HepG2 (cell line): ENCODE data around the gene TMEM198. TPM values are rescaled to one million over a fixed set of nuclear protein-coding genes. Genes with fewer than 3 reads are reported as not detected.

Experiments used
- ATAC-seq: fragments of 200-7000 bp; cut with Tn5 transposase; 3 replicates; pipeline ENCODE4 v1.9.1; 2020; ENCODE audit warnings: mild to moderate bottlenecking, moderate library complexity
- BruUV-seq: library from RNA; stranded (reverse); fragments of 400-500 nt; replicated peaks from 2 replicates; lab custom pipeline; 2021; lab: Mats Ljungman, UMichigan
- CTCF ChIA-PET: fragments of 300-600 bp; formaldehyde crosslinking; extraction: SDS; loops from one replicate; lab custom pipeline; 2021; ENCODE audit warnings: low total read pairs, inconsistent platforms, low intra/inter-chr PET ratio; lab: Yijun Ruan, JAX
- POLR2A ChIA-PET: fragments of 350-600 bp; sonication (Branson Sonifier 250); formaldehyde crosslinking; loops from one replicate; lab custom pipeline; 2020; ENCODE audit warnings: antibody characterized with exemption, inconsistent platforms; lab: Yijun Ruan, JAX
- DNase-seq: peaks from one replicate; pipeline ENCODE4 v3.0.0-alpha.2; 2015; ENCODE audit warnings: low spot score
- FAIRE-seq: peaks from 3 replicates; lab custom pipeline; 2011; peaks lifted over from hg19 to GRCh38; lab: Jason Lieb, UNC
- H2AFZ ChIP-seq: one replicate; pipeline ENCODE4 v1.6.1; 2011; ENCODE audit warnings: low read length, inconsistent platforms
- H3K27ac ChIP-seq: fragments of 300-600 bp; 3 replicates; pipeline ENCODE4 v1.8.0; 2011; ENCODE audit warnings: mixed run types, mild to moderate bottlenecking, mixed read lengths, low read length, inconsistent platforms; ENCODE audit not compliant: insufficient read depth; ENCODE audit errors: extremely low read length
- H3K27me3 ChIP-seq, 2 experiments: fragments of 200-600 bp in 1 of 2; 2 replicates in 1 of 2; 3 replicates in 1 of 2; pipeline versions ENCODE4 v1.6.0 to v1.8.0; 2011; ENCODE audit warnings: low read length in 2 of 2, mild to moderate bottlenecking in 2 of 2, moderate library complexity in 2 of 2, inconsistent platforms in 1 of 2; ENCODE audit not compliant: insufficient read depth in 2 of 2, control insufficient read depth in 1 of 2
- H3K36me3 ChIP-seq, 2 experiments: fragments of 200-600 bp in 1 of 2; replicated peaks in 1 of 2; 2 replicates in 1 of 2; 3 replicates in 1 of 2; pipeline versions ENCODE4 v1.5.1 to v1.8.0; 2011; ENCODE audit warnings: low read length in 2 of 2, inconsistent platforms in 1 of 2; ENCODE audit not compliant: insufficient read depth in 2 of 2, control insufficient read depth in 1 of 2
- H3K4me1 ChIP-seq: 2 replicates; pipeline ENCODE4 v1.5.1; 2012; ENCODE audit warnings: low read length, inconsistent platforms; ENCODE audit not compliant: insufficient read depth
- H3K4me2 ChIP-seq: 2 replicates; pipeline ENCODE4 v1.6.0; 2011; ENCODE audit warnings: low read depth, low read length, inconsistent platforms
- H3K4me3 ChIP-seq, 3 experiments: fragments of 200-600 bp in 1 of 3; sonication (generic), shearing (Covaris generic) in 1 of 3; replicated peaks in 1 of 3; 2 replicates each; pipeline ENCODE4 v1.5.1; 2011 to 2016; ENCODE audit warnings: low read length in 3 of 3, inconsistent platforms in 2 of 3, low read depth in 2 of 3, mild to moderate bottlenecking in 2 of 3, control low read depth in 1 of 3, mixed read lengths in 1 of 3; ENCODE audit not compliant: insufficient read depth in 1 of 3
- H3K79me2 ChIP-seq: one replicate; pipeline ENCODE4 v1.6.1; 2011; ENCODE audit warnings: low read length, inconsistent platforms; ENCODE audit not compliant: insufficient read depth
- H3K9ac ChIP-seq: 2 replicates; pipeline ENCODE4 v1.6.0; 2011; ENCODE audit warnings: mild to moderate bottlenecking, low read depth, low read length, inconsistent platforms; ENCODE audit not compliant: insufficient read depth
- H3K9me3 ChIP-seq: 2 replicates; pipeline ENCODE4 v1.5.1; 2012; ENCODE audit warnings: mild to moderate bottlenecking, low read length
- H4K20me1 ChIP-seq: 2 replicates; pipeline ENCODE4 v1.6.0; 2011; ENCODE audit warnings: inconsistent platforms, mild to moderate bottlenecking, low read length, moderate library complexity; ENCODE audit not compliant: insufficient read depth
- AGO2 ChIP-seq: fragments of 200-400 bp; formaldehyde crosslinking; optimal IDR thresholded peaks from 2 replicates; pipeline ENCODE3; 2017; ENCODE audit warnings: mild to moderate bottlenecking, low read depth, low read length, moderate library complexity
- DMAP1 ChIP-seq: IDR thresholded peaks from 2 replicates; pipeline ENCODE4 v1.6.1; 2016
- GABPA ChIP-seq, 2 experiments: IDR thresholded peaks; 2 replicates each; pipeline ENCODE4 v1.6.1; 2011 to 2016; ENCODE audit warnings: low read depth in 2 of 2, low read length in 1 of 2, missing biosample characterization in 1 of 2, missing genetic modification characterization in 1 of 2
- HNRNPLL ChIP-seq: fragments of 200-400 bp; formaldehyde crosslinking; IDR thresholded peaks from 2 replicates; pipeline ENCODE4 v1.6.1; 2017; ENCODE audit warnings: mild to moderate bottlenecking, low read depth, low read length; ENCODE audit not compliant: poor library complexity, severe bottlenecking
- JUND ChIP-seq: sonication (generic); formaldehyde crosslinking; IDR thresholded peaks from 2 replicates; pipeline ENCODE4 v1.8.0; 2022; ENCODE audit warnings: mild to moderate bottlenecking, missing genetic modification reagents
- MIER3 ChIP-seq: IDR thresholded peaks from 2 replicates; pipeline ENCODE4 v1.6.1; 2016; ENCODE audit warnings: missing compliant biosample characterization, borderline replicate concordance
- NFE2L1 ChIP-seq: sonication (generic); formaldehyde crosslinking; IDR thresholded peaks from 2 replicates; pipeline ENCODE4 v1.4.0; 2020; ENCODE audit warnings: missing genetic modification reagents, mild to moderate bottlenecking, borderline replicate concordance
- NR2F2 ChIP-seq: IDR thresholded peaks from 2 replicates; pipeline ENCODE4 v1.6.1; 2012; ENCODE audit warnings: low read depth, inconsistent platforms, borderline replicate concordance
- THYN1 ChIP-seq: sonication (generic); formaldehyde crosslinking; IDR thresholded peaks from 2 replicates; pipeline ENCODE4 v1.8.1; 2023; ENCODE audit warnings: low read depth, mild to moderate bottlenecking, moderate library complexity, missing genetic modification reagents, borderline replicate concordance
- ZNF792 ChIP-seq: IDR thresholded peaks from 2 replicates; pipeline ENCODE4 v1.6.1; 2016
- WGBS: methylation state at CpG from one replicate; pipeline ENCODE4 v1.1.6; 2017; ENCODE audit warnings: low lambda C conversion rate; 5-methylcytosine and 5-hydroxymethylcytosine counted together
- in situ Hi-C: cut with HindIII; loops from 2 replicates; pipeline ENCODE4 v1.10.0; 2017; ENCODE audit warnings: low pct_unique_long_range_greater_than_20kb; ENCODE audit not compliant: extremely low pct_ligation_motif_present
- intact Hi-C: fragments of 100-400 bp; cut with micrococcal nuclease; formaldehyde crosslinking; loops from one replicate; pipeline ENCODE4 v1.10.0; 2022; ENCODE audit not compliant: unreplicated experiment
- polyA plus RNA-seq, 8 experiments: library from polyadenylated mRNA; depleted of rRNA in 3 of 8; stranded (reverse) in 7 of 8; unstranded in 1 of 8; fragments of >200 nt; fragmentation: Illumina TruSeq in 4 of 8; extraction: Trizol in 4 of 8; gene quantifications; 2 replicates each; pipeline versions ENCODE4 v1.2.1 to v1.2.3, GENCODE V29; 2011 to 2016; ENCODE audit warnings: low read depth in 4 of 8, missing spikeins in 1 of 8, mixed read lengths in 1 of 8; ENCODE audit not compliant: insufficient read depth in 1 of 8
- total RNA-seq, 5 experiments: library from RNA; depleted of rRNA; stranded (reverse); fragments of >200 nt; fragmentation: Illumina TruSeq; extraction: Trizol; gene quantifications; 2 replicates each; pipeline ENCODE4 v1.2.3, GENCODE V29; 2016; ENCODE audit warnings: low read depth in 1 of 5
- TF ChIP-seq, protein P1 (sequence below): IDR thresholded peaks from 2 replicates; pipeline ENCODE4 v1.6.1; 2012; ENCODE audit warnings: low read depth, low read length, improper control_type of control experiment
- TF ChIP-seq, protein P2 (sequence below), 2 experiments: sonication (generic) in 1 of 2; formaldehyde crosslinking in 1 of 2; IDR thresholded peaks; 2 replicates each; pipeline versions ENCODE4 v1.4.0 to v1.6.1; 2018 to 2020; ENCODE audit warnings: missing genetic modification reagents in 2 of 2, borderline replicate concordance in 1 of 2, low read depth in 1 of 2, mild to moderate bottlenecking in 1 of 2, missing biosample characterization in 1 of 2

TMEM198 gene
- total and polyA plus RNA-seq, 2 of the 13 experiments (the other 11 are each of a cell fraction or from before 2014, with no cell fraction given) = 17.3 to 23.5 TPM

DNA sequence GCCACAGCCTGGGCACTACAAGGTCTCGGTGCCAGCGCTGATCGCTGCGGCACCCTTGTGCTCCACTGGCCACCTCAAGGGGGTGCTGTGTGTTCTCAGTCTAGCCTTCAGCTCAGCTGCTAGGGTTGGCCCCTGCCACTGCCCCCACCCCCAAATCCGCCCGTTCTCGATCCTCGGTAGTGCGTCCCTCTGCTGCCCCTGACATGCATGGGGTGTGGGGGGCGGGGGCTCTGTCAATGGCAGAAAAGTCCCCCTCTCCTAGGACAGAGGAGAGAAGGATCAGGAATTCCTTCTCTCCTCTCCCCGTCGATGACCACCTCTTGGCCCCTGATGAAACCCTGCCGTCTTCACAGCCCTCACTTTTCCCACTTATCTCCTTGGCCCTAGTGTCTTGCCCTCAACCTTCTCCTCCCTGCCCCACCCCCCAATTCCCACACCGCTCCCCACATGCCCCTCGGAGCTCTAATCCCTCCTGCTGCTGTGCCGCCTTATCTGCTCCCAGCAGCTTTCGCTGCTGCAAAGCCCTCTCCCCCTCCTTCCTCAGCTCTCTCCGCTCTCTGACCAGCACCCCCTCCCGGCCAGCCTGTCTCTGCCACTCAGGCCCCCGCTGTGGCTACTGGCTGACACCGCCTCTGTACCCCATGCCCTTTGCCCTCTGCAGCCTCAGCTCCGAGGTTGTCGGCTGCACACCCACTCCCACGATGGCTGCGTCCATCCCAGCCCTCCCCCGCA, 33.9 kb upstream of the TMEM198 start (continued):
- TF ChIP-seq JUND (CRISPR knock-in tag) (no peak), THYN1 (CRISPR knock-in tag) (no peak), MIER3 (CRISPR knock-in tag) (0 out of 2 replicates have a peak, but pooled peaks have one; percentile 15), HNRNPLL (peak; percentile 6), NFE2L1 (CRISPR knock-in tag) (no peak), ZNF792 (CRISPR knock-in tag) (0 out of 2 replicates have a peak, but pooled peaks have one; percentile 34), DMAP1 (CRISPR knock-in tag) (no peak)
- TF ChIP-seq, protein P1, sequence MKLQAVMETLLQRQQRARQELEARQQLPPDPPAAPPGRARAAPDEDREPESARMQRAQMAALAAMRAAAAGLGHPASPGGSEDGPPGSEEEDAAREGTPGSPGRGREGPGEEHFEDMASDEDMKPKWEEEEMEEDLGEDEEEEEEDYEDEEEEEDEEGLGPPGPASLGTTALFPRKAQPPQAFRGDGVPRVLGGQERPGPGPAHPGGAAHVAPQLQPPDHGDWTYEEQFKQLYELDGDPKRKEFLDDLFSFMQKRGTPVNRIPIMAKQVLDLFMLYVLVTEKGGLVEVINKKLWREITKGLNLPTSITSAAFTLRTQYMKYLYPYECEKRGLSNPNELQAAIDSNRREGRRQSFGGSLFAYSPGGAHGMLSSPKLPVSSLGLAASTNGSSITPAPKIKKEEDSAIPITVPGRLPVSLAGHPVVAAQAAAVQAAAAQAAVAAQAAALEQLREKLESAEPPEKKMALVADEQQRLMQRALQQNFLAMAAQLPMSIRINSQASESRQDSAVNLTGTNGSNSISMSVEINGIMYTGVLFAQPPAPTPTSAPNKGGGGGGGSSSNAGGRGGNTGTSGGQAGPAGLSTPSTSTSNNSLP = no peak

DNA sequence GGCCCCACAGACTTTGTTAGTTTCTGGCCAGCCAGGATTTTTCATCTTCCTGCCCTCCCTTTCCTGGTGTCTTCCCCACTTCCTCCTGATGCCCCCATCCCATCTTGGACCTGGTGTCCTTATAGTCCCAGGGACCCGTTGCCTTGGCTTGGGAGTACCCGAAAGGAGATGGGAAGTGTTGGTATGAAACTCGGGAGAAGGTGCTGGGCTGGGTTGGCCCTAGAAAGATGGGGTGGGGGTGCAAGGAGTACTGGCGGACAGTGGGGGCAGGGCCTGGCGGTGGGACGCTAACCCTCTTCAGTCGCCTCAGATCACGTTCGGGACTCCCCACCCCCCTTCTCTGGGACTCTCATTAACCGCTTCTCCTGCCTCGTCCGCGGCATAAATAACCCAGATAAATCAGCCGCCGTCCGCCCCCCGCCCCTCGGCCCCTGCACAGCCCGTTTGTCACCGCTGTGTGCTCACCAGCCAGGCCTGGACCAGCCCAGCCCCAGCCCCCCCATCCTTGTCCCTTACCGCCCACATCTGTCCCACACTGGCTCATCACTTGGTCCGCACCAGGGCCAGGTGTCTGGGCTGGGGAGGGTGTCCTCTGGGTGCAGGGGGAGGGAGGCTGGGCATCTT, 33.2 kb upstream of the TMEM198 start:
- no TSS peak for BruUV-seq
- Histone ChIP-seq H4K20me1 (peaks cover 11% of the 10 kb centered on the region; the same call in 1 of the 2 replicates), H3K4me2 (peak overlapping the region; percentile 96), H3K9ac (no peak overlapping the region), H2AFZ (no peak overlapping the region), H3K9me3 (no peaks in the 10 kb centered on the region), H3K27ac (no peak overlapping the region), H3K4me3 (peak overlapping the region in 2 of 3 experiments; percentile 53 to 70; a peak in 3 of 6 replicates), H3K79me2 (no peaks in the 10 kb centered on the region), H3K27me3 (peaks cover 15 to 47% of the 10 kb centered on the region in 2 experiments), H3K36me3 (peaks cover 7% of the 10 kb centered on the region in 2 experiments; a peak in 3 of 5 replicates), H3K4me1 (peaks cover 34% of the 10 kb centered on the region)
- 25% methylated on average over 22 of the region's 22 CpGs for WGBS
- intact Hi-C loops = loop anchor here (1.0 kb wide), 1 partner anchor 15 kb away; no protein-coding TSS in a partner anchor
- FAIRE-seq = no peak
- ChIA-PET CTCF (interaction anchor here (1.0 to 1.9 kb wide), 5 partner anchors 10 to 108 kb away, joined by 5 to 26 read pairs (median 8); a partner anchor contains a TSS), POLR2A (interaction anchor here (0.6 to 7.7 kb wide), 8 partner anchors 8 to 123 kb away, joined by 3 to 94 read pairs (median 6); partner anchors contain the start of genes DNPEP and GMPPA)
- DNase-seq = no peak
- ATAC-seq = no peak
- in situ Hi-C loops = no loop called here
- peak; percentile 13; the same call in 1 of the 2 replicates for TF ChIP-seq GABPA (IDR thresholded peaks at IDR 0.05; ENCODE audit: low read depth, low read length)
- TF ChIP-seq GABPA (CRISPR knock-in tag; IDR thresholded peaks at IDR 0.05; ENCODE audit: low read depth) = no peak
- TF ChIP-seq NR2F2 = 0 out of 2 replicates have a peak, but pooled peaks have one; percentile 17
- TF ChIP-seq AGO2 = peak; percentile 27
- TF ChIP-seq, protein P2, sequence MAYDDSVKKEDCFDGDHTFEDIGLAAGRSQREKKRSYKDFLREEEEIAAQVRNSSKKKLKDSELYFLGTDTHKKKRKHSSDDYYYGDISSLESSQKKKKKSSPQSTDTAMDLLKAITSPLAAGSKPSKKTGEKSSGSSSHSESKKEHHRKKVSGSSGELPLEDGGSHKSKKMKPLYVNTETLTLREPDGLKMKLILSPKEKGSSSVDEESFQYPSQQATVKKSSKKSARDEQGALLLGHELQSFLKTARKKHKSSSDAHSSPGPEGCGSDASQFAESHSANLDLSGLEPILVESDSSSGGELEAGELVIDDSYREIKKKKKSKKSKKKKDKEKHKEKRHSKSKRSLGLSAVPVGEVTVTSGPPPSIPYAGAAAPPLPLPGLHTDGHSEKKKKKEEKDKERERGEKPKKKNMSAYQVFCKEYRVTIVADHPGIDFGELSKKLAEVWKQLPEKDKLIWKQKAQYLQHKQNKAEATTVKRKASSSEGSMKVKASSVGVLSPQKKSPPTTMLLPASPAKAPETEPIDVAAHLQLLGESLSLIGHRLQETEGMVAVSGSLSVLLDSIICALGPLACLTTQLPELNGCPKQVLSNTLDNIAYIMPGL (CRISPR knock-in tag; IDR thresholded peaks at IDR 0.05; ENCODE audit: borderline replicate concordance in 1 of 2, low read depth in 1 of 2) = peak in 1 of 2 experiments; percentile 11; a peak in 1 of 4 replicates
